Parathyroid adenoma (tissue), 2 donors: ENCODE data around the gene ZBTB34.
"Not testable (repeated sequence)": the region's sequence is repeated elsewhere in the genome, so short reads cannot be mapped to it uniquely, and the experiment has no call there.

ENCODE experiments used
- H2AFZ ChIP-seq: fragments of 300-600 bp; sonication (generic); one replicate; pipeline ENCODE4 v1.7.0; 2017; ENCODE audit warnings: antibody characterized with exemption, mild to moderate bottlenecking
- H3K27ac ChIP-seq: fragments of 300-600 bp; sonication (generic); one replicate; pipeline ENCODE4 v1.7.0; 2017
- H3K27me3 ChIP-seq: fragments of 300-600 bp; sonication (generic); one replicate; pipeline ENCODE4 v1.7.0; 2017; ENCODE audit warnings: low read length; ENCODE audit not compliant: control insufficient read depth, insufficient read depth
- H3K36me3 ChIP-seq: fragments of 300-600 bp; sonication (generic); one replicate; pipeline ENCODE4 v1.7.0; 2017; ENCODE audit warnings: low read length; ENCODE audit not compliant: control insufficient read depth, insufficient read depth
- H3K4me1 ChIP-seq: fragments of 300-600 bp; sonication (generic); one replicate; pipeline ENCODE4 v1.7.0; 2017; ENCODE audit warnings: control low read depth
- H3K4me2 ChIP-seq: fragments of 300-600 bp; sonication (generic); one replicate; pipeline ENCODE4 v1.7.0; 2017; ENCODE audit warnings: low read length
- H3K4me3 ChIP-seq: fragments of 300-600 bp; sonication (generic); one replicate; pipeline ENCODE4 v1.7.0; 2017; ENCODE audit warnings: low read depth, low read length
- H3K79me2 ChIP-seq: fragments of 300-600 bp; sonication (generic); one replicate; pipeline ENCODE4 v1.7.0; 2017; ENCODE audit warnings: control low read depth
- H3K9ac ChIP-seq: fragments of 300-600 bp; sonication (generic); one replicate; pipeline ENCODE4 v1.7.0; 2017; ENCODE audit warnings: mild to moderate bottlenecking
- H3K9me3 ChIP-seq: fragments of 300-600 bp; sonication (generic); one replicate; pipeline ENCODE4 v1.7.0; 2017; ENCODE audit warnings: low read length; ENCODE audit not compliant: control insufficient read depth
- TF ChIP-seq, protein P1 (sequence below): fragments of 300-600 bp; sonication (generic); IDR thresholded peaks from one replicate; pipeline ENCODE4 v1.7.0; 2017; ENCODE audit warnings: antibody characterized with exemption, mild to moderate bottlenecking
- donor health status: primary hyperparathyroidism.

The ZBTB34 gene

DNA sequence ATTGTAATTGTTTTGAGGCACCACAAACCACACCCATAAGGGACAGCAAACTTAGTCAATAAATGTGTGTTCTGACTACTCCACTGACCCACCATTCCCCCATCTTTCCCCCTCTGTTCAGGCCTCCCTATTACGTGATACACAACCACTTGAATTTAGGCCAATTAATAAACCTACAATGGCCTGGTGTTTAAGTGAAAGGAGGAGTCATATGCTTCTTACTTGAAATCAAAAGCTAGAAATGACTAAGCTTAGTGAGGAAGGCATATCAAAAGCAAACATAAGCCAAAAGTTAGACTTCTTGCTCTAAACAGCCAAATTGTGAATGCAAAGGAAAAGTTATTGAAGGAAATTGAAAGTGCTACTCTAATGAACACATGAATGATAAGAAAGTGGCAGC, 41.0 kb upstream of the ZBTB34 start:
- TF ChIP-seq, protein P1, sequence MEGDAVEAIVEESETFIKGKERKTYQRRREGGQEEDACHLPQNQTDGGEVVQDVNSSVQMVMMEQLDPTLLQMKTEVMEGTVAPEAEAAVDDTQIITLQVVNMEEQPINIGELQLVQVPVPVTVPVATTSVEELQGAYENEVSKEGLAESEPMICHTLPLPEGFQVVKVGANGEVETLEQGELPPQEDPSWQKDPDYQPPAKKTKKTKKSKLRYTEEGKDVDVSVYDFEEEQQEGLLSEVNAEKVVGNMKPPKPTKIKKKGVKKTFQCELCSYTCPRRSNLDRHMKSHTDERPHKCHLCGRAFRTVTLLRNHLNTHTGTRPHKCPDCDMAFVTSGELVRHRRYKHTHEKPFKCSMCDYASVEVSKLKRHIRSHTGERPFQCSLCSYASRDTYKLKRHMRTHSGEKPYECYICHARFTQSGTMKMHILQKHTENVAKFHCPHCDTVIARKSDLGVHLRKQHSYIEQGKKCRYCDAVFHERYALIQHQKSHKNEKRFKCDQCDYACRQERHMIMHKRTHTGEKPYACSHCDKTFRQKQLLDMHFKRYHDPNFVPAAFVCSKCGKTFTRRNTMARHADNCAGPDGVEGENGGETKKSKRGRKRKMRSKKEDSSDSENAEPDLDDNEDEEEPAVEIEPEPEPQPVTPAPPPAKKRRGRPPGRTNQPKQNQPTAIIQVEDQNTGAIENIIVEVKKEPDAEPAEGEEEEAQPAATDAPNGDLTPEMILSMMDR, result no peak
- H3K4me3 ChIP-seq, result no peak overlapping the region
- no peaks in the 10 kb centered on the region for H3K36me3 ChIP-seq
- peaks cover 31% of the 10 kb centered on the region for H3K79me2 ChIP-seq
- no peaks in the 10 kb centered on the region for H3K9me3 ChIP-seq
- no peak overlapping the region for H2AFZ ChIP-seq
- H3K4me1 ChIP-seq, result no peaks in the 10 kb centered on the region
- H3K9ac ChIP-seq, result no peak overlapping the region
- H3K27me3 ChIP-seq, result no peaks in the 10 kb centered on the region
- no peak overlapping the region for H3K4me2 ChIP-seq
- no peak overlapping the region for H3K27ac ChIP-seq

DNA sequence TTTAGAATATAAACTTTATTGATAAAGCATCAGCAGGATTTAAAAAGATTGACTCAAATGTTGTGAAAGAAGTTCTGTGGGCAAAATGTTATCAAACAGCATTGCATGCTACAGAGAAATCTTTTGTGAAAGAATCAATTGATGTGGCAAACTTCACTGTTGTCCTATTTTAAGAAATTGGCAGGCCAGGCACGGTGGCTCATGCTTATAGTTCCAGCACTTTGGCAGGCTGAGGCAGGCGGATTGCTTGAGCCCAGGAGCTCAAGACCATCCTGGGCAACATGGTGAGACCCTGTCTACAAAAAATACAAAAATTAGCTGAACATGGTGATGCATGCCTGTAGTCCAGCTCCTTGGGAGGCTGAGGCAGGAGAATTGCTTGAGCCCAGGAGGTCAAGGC, 38.2 kb upstream of the ZBTB34 start:
- no peak overlapping the region for H2AFZ ChIP-seq
- no peaks in the 10 kb centered on the region for H3K4me1 ChIP-seq
- H3K36me3 ChIP-seq, result no peaks in the 10 kb centered on the region
- TF ChIP-seq, protein P1, result no peak
- H3K4me2 ChIP-seq, result no peak overlapping the region
- no peak overlapping the region for H3K4me3 ChIP-seq
- H3K27ac ChIP-seq, result no peak overlapping the region
- H3K27me3 ChIP-seq, result no peaks in the 10 kb centered on the region
- H3K9ac ChIP-seq, result no peak overlapping the region
- peaks cover 34% of the 10 kb centered on the region for H3K79me2 ChIP-seq
- H3K9me3 ChIP-seq, result no peaks in the 10 kb centered on the region

DNA sequence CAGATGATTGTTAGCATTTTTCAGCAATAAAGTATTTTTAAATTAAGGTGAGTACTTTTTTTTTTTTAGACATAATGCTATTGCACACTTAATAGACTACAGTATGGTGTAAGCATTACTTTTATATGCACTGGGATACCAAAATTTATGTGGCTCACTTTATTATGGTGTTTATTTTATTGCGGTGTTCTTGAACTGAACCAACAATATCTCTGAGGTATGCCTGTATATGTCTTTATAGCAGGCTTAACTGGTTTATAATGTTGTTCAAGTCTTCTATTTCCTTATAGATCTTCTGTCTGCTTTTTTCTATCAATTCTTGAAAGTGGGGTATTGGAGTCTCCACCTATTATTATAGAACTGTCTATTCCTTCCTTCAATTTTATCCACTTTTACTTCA, 37.6 kb upstream of the ZBTB34 start:
- H3K9ac ChIP-seq, result no peak overlapping the region
- no peaks in the 10 kb centered on the region for H3K36me3 ChIP-seq
- no peaks in the 10 kb centered on the region for H3K27me3 ChIP-seq
- TF ChIP-seq, protein P1, result no peak
- H3K27ac ChIP-seq, result no peak overlapping the region
- H3K79me2 ChIP-seq, result peaks cover 31% of the 10 kb centered on the region
- H3K4me1 ChIP-seq, result no peaks in the 10 kb centered on the region
- H2AFZ ChIP-seq, result no peak overlapping the region
- no peak overlapping the region for H3K4me2 ChIP-seq
- H3K4me3 ChIP-seq, result no peak overlapping the region
- no peaks in the 10 kb centered on the region for H3K9me3 ChIP-seq

DNA sequence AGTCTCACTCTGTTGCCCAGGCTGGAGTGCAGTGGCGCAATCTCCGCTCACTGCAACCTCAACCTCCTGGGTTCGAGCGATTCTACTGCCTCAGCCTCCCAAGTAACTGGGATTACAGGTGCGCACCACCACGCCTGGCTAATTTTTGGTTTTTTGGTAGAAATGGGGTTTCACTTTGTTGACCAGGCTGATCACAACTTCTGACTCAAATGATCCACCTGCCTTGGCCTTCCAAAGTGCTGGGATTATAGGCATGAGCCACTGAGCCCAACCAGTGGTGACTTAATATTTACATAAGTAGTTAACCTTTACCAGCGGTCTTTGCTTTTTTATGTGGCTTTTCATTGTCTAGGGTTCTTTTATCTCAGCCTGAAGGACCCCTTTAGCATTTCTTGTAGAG, 36.4 kb upstream of the ZBTB34 start:
- not testable (repeated sequence) for H3K9me3 ChIP-seq, H3K4me2 ChIP-seq, H3K4me1 ChIP-seq, H3K9ac ChIP-seq, H2AFZ ChIP-seq, H3K27ac ChIP-seq, H3K4me3 ChIP-seq, H3K27me3 ChIP-seq, H3K36me3 ChIP-seq
- peaks cover 24% of the 10 kb centered on the region for H3K79me2 ChIP-seq

DNA sequence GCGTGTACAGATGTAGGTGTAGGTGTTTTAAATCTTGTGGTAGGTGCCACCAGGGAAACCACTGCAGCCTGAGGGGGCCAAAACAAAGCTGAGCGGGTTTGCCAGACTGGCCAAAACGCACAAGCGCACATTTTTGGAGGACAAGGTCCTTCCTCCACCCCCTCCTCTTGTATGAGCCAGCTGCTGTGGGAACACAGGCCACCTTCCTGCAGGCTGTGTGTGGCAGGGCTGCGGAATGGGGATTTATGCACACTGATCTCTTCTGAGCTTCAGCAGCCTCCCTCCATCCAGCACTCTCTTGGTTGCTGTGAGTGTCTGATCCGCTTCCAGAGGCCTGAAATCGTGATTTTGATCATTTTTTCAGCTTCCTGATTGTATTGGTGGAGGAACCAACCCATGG, 33.2 kb upstream of the ZBTB34 start:
- Histone ChIP-seq H3K4me2 (no peak overlapping the region), H2AFZ (no peak overlapping the region), H3K27ac (no peak overlapping the region), H3K79me2 (peaks cover 10% of the 10 kb centered on the region), H3K36me3 (no peaks in the 10 kb centered on the region), H3K4me3 (no peak overlapping the region), H3K27me3 (no peaks in the 10 kb centered on the region), H3K9ac (no peak overlapping the region), H3K4me1 (no peaks in the 10 kb centered on the region), H3K9me3 (no peaks in the 10 kb centered on the region)
- TF ChIP-seq, protein P1, result no peak
